NCI-H524 (cell line): ENCODE measurements around the gene RET.

Experiments
- DNase-seq, 2 experiments: peaks; one replicate each; lab custom pipeline; 2025; lab: John Stamatoyannopoulos, UW

RET gene

GRCh38 chr10:43062402-43063160 lies 14.3 kb upstream of the RET start:
- no peak for DNase-seq

DNA sequence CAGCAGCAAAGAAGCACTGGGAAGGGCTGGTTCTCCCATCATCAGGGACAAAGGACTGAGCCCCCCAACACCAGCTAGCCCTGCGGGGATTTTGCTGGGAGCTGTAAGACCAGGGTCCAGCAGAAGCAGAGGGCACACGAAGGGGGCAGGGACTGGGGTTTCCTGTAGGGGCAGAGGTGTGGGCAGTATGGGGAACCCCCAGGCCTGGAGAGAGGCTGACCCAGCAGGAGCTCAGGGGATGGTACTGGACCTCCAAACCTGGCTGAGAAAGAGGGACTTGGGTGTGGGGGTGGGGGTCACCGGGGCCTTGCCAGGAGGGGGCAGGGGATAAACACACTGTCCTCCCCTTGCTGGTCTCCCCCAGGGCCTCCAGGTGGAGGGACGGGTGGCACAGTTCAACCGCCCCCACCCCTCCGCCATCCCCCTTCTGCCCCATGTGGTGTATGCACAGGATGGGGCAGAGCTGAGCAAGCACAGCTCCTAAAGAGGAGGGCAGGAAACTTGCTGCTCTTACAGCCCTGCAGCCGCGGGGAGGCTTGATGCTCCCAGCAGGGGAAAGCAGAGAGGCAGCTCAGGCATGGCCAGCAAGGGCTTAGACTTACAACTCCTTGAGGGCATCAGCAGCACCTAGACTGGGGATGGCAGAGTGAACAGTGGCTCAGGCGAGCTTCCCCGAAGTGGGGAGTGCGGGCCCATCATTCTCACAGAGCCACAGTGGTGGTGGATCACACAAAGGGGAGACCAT lies 12.4 kb upstream of the RET start:
- DNase-seq = no peak

- DNase-seq = no peak
Observed at GRCh38 chr10:43065234-43065633, 11.6 kb upstream of the RET start.

- DNase-seq = no peak
Observed at GRCh38 chr10:43065761-43066160, 11.1 kb upstream of the RET start.

GRCh38 chr10:43066481-43066880 lies 10.4 kb upstream of the RET start:
- no peak for DNase-seq

DNA sequence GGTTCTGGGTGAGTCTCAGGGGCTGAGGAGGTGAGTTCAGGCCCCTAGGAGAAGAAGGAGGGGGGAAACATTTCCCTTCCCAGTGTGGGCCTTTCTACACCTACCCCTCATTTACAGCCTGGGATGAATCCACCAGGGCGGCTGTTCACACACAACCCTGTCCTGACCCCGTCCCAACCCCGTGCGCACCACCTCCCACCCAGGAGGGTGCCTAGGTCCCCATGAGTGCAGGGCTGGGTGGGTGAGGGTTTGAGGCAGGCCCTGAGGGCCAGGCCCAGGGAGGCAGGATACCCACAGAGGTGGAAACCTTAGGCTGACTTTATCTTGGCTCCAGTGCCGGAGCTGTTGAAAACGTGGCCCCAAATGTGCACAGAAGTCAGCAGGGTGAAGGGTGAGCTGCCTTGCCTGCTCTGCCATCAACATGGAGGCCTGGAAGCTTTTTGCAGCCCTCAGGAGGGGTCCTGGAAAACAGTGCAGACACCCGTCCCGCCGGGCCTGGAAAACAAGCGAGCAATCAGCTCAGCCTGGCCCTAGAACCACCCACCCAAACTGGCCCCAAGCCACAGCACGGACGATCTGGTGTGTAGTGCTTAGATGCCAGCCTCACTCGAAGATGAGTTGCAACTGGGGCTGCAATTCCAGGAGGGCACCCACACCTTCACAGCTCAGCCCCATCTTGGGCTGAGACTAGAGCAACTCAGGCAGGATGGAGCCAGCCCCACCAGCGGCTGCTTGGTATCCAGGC lies 9.3 kb upstream of the RET start:
- no peak for DNase-seq

GRCh38 chr10:43068136-43068395 lies 8.8 kb upstream of the RET start:
- DNase-seq = no peak

- no peak for DNase-seq
Observed at GRCh38 chr10:43068471-43069210, 8.2 kb upstream of the RET start.

DNA sequence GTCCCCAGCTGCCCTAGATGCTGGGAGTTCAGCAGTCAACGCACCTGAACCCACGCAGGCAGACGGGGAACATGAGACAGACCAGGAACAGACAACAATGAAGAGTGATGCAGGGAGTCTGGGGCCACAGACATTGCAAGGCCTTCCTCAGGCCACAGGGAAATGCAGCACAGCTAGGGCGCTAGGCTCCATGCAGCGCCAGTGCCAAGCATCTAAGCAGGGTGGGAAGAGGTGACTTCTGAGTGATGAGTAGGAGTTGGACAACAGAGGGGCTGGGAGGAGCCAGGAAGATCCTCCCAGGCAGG lies 7.7 kb upstream of the RET start:
- DNase-seq = no peak

- no peak for DNase-seq
Observed at GRCh38 chr10:43069579-43069978, 7.3 kb upstream of the RET start.

GRCh38 chr10:43070121-43071085 lies 6.5 kb upstream of the RET start:
- DNase-seq = no peak

- no peak for DNase-seq
Observed at GRCh38 chr10:43071865-43072650, 4.8 kb upstream of the RET start.

- DNase-seq = no peak
Observed at GRCh38 chr10:43073191-43073590, 3.7 kb upstream of the RET start.

- DNase-seq = no peak
Observed at GRCh38 chr10:43073721-43074120, 3.1 kb upstream of the RET start.

- no peak for DNase-seq
Observed at GRCh38 chr10:43074409-43074808, 2.5 kb upstream of the RET start.

DNA sequence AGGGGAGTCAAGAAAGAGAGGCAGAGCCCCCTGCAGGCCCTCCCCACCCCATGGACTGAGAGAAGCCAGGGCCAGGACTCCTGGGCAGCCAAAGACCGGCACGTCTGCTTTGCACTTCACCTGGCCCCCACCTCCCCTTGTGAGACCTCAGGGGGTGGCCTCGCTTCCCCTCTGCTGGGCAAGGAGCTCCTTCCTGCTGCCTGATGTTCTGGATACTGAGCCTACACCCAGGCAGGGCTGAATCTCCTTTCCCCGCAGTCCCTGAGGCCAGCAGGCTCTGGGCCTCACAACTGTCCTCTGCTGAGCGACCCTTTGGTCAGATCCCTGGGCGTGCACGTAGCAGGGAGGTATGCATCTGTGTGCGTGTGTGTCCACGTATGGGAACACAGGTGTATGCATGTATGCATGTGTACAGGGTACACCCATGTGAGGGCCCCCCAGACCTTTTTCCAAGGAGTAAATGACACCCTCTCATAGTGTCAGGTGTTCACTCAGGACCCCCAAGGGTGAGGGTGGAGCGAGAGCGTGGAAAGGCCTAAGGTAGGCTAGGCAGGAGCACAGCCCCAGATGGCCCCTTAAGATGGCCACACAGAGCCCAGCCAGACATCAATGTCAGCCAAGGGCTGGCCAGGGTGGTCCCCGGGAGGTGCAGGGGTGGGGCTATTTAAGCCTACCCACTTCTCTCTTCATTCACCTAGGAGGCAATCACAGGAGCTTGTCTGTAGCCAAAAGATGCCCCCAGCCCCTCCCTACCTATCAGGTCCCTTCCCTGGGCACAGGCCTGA lies 1.9 kb upstream of the RET start:
- DNase-seq = no peak

- DNase-seq = no peak
Observed at GRCh38 chr10:43075612-43076003, 1.3 kb upstream of the RET start.

DNA sequence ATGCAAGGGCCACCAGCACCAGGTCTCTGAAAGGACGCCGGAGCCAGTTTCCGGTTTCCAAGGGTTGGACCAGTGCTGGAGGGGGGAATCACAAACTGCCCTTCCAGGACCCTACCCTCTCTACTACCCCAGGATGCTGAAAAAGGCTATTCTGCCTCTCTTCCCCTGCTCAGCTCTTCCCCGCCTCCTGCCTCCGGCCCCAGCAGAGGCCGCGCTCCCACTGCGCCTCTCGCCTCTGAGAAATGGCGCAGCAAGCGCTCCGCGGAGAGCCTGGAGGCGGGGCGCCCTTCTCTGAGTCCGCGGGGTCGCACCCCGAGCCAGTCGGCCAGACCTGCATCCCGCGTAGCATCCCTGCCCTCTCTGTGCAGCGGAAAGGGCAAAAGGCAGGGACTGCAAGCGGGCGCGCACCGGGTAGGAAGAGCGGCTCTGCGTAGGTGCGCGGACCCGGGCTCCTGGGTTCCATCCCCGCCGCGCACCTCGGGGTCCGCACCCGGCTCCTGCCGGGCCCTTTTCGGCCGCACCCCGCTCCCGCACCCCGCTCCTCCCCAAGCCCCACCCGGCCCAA lies 476 bp upstream of the RET start:
- DNase-seq = no peak

DNA sequence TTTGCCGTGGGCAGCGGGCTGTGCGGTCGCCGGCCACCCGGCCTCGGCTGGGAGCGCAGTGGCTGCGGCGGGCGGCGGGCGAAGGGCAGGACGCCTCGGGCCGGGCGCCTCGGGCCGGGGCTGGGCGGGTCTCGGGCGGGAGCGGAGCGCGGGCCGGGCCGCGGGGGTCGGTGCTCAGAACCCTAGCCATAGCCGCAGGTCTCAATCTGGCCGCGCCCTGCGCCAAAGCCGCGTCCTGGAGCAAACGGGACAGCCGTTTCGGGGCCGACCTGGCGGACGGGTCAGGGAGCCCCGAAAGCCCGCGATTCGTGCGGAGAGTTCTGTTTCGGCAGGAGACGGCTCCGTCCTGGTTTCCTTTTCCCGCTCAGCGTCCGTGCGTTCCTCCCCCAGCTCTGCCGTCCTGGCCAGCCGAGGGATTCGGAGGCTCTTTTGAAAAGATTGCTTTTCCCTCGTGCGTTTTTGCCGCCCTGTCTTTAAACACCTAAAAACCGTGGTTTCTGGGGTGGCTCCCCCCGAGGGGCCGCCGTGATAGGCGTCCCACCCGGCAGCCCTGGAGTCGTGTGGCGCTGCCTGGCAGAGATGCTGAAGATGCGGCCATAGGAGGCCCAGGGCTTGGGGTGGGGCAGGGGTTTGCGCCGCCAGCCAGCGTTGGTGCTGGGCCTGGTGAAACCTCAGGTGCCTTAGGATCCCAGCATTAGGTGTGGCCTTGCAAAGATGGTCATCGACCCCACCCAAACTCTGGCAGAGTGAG lies 727 bp downstream of the RET start:
- DNase-seq = no peak
